Hepatocyte (in vitro differentiated cells): ENCODE measurements around the gene RNU6-9.

ENCODE experiments used
- EZH2 ChIP-seq: fragments of 200-600 bp; sonication (generic); IDR thresholded peaks from 2 replicates; pipeline ENCODE4 v1.6.1; 2016; ENCODE audit warnings: antibody characterized with exemption, mild to moderate bottlenecking, borderline replicate concordance
- TF ChIP-seq, protein P1 (sequence below): fragments of 200-600 bp; sonication (generic); IDR thresholded peaks from 2 replicates; pipeline ENCODE4 v1.5.1; 2016; ENCODE audit warnings: antibody characterized with exemption, mild to moderate bottlenecking; ENCODE audit not compliant: poor library complexity

GRCh38 chr19:866769-867300 lies 26.4 kb upstream of the RNU6-9 start:
- TF ChIP-seq, protein P1, sequence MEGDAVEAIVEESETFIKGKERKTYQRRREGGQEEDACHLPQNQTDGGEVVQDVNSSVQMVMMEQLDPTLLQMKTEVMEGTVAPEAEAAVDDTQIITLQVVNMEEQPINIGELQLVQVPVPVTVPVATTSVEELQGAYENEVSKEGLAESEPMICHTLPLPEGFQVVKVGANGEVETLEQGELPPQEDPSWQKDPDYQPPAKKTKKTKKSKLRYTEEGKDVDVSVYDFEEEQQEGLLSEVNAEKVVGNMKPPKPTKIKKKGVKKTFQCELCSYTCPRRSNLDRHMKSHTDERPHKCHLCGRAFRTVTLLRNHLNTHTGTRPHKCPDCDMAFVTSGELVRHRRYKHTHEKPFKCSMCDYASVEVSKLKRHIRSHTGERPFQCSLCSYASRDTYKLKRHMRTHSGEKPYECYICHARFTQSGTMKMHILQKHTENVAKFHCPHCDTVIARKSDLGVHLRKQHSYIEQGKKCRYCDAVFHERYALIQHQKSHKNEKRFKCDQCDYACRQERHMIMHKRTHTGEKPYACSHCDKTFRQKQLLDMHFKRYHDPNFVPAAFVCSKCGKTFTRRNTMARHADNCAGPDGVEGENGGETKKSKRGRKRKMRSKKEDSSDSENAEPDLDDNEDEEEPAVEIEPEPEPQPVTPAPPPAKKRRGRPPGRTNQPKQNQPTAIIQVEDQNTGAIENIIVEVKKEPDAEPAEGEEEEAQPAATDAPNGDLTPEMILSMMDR: no peak
- no peak for TF ChIP-seq EZH2
